KMS-11 (cell line): ENCODE results near the gene HIVEP1.

Experiments used
- H2AFZ ChIP-seq: fragments of 200-600 bp; sonication (generic); 2 replicates; pipeline ENCODE4 v1.6.1; 2016; ENCODE audit warnings: antibody characterized with exemption, mixed run types, low read depth
- H3K27ac ChIP-seq: fragments of 200-600 bp; sonication (generic); 2 replicates; pipeline ENCODE4 v1.6.1; 2016; ENCODE audit warnings: mild to moderate bottlenecking, mixed run types
- H3K27me3 ChIP-seq: fragments of 200-600 bp; sonication (generic); 2 replicates; pipeline ENCODE4 v1.6.1; 2017; ENCODE audit warnings: mild to moderate bottlenecking, low read depth, mixed run types, moderate library complexity; ENCODE audit not compliant: insufficient read depth
- H3K36me3 ChIP-seq: fragments of 200-600 bp; sonication (generic); 2 replicates; pipeline ENCODE4 v1.6.1; 2017; ENCODE audit warnings: mild to moderate bottlenecking, mixed run types; ENCODE audit not compliant: insufficient read depth
- H3K4me1 ChIP-seq: fragments of 200-600 bp; sonication (generic); 2 replicates; pipeline ENCODE4 v1.6.1; 2016; ENCODE audit warnings: mild to moderate bottlenecking, low read depth, mixed run types; ENCODE audit not compliant: poor library complexity, severe bottlenecking
- H3K4me2 ChIP-seq: fragments of 200-600 bp; sonication (generic); 2 replicates; pipeline ENCODE4 v1.7.0; 2016; ENCODE audit warnings: mild to moderate bottlenecking, mixed run types
- H3K4me3 ChIP-seq: fragments of 200-600 bp; sonication (generic); IDR thresholded peaks from 2 replicates; pipeline ENCODE4 v1.6.1; 2017; ENCODE audit warnings: low read depth, low read length, mixed read lengths; ENCODE audit not compliant: insufficient read depth
- H3K79me2 ChIP-seq: fragments of 200-600 bp; sonication (generic); 2 replicates; pipeline ENCODE4 v1.6.1; 2016; ENCODE audit warnings: low read depth, mixed run types; ENCODE audit not compliant: insufficient read depth
- H3K9ac ChIP-seq: fragments of 200-600 bp; sonication (generic); 2 replicates; pipeline ENCODE4 v1.6.1; 2016; ENCODE audit warnings: mild to moderate bottlenecking, mixed run types
- H4K20me1 ChIP-seq: fragments of 200-600 bp; sonication (generic); 2 replicates; pipeline ENCODE4 v1.6.1; 2016; ENCODE audit warnings: mild to moderate bottlenecking, mixed run types; ENCODE audit not compliant: insufficient read depth
- CTCF ChIP-seq: fragments of 200-600 bp; sonication (generic); conservative IDR thresholded peaks from 2 replicates; pipeline ENCODE4 v1.6.1; 2017; ENCODE audit warnings: low read depth, mild to moderate bottlenecking, antibody characterized with exemption, low read length, moderate library complexity, mixed read lengths

The HIVEP1 gene

GRCh38 chr6:11978169-11978987 lies 33.7 kb upstream of the HIVEP1 start:
- no peaks in the 10 kb centered on the region for H3K27me3 ChIP-seq
- no peak for TF ChIP-seq CTCF
- H3K79me2 ChIP-seq: no peaks in the 10 kb centered on the region
- no peak overlapping the region for H3K4me2 ChIP-seq
- H2AFZ ChIP-seq: no peak overlapping the region
- H3K27ac ChIP-seq: no peak overlapping the region
- H3K4me1 ChIP-seq: no peaks in the 10 kb centered on the region
- H4K20me1 ChIP-seq: no peaks in the 10 kb centered on the region
- H3K4me3 ChIP-seq: no peak overlapping the region
- no peak overlapping the region for H3K9ac ChIP-seq
- no peaks in the 10 kb centered on the region for H3K36me3 ChIP-seq

- Histone ChIP-seq H3K4me1 (no peaks in the 10 kb centered on the region), H2AFZ (no peak overlapping the region), H4K20me1 (no peaks in the 10 kb centered on the region), H3K79me2 (no peaks in the 10 kb centered on the region), H3K36me3 (no peaks in the 10 kb centered on the region), H3K4me3 (no peak overlapping the region), H3K4me2 (no peak overlapping the region), H3K27ac (no peak overlapping the region), H3K27me3 (no peaks in the 10 kb centered on the region), H3K9ac (no peak overlapping the region)
- TF ChIP-seq CTCF: no peak
Measured at GRCh38 chr6:11979866-11980265, 32.2 kb upstream of the HIVEP1 start.

GRCh38 chr6:11983306-11983705 lies 28.8 kb upstream of the HIVEP1 start:
- Histone ChIP-seq H3K27ac (no peak overlapping the region), H3K4me1 (no peaks in the 10 kb centered on the region), H3K27me3 (no peaks in the 10 kb centered on the region), H3K4me3 (no peak overlapping the region), H3K79me2 (no peaks in the 10 kb centered on the region), H3K4me2 (no peak overlapping the region), H3K9ac (no peak overlapping the region), H3K36me3 (no peaks in the 10 kb centered on the region), H2AFZ (no peak overlapping the region), H4K20me1 (no peaks in the 10 kb centered on the region)
- no peak for TF ChIP-seq CTCF

- no peak for TF ChIP-seq CTCF
- H4K20me1 ChIP-seq: no peaks in the 10 kb centered on the region
- H3K36me3 ChIP-seq: no peaks in the 10 kb centered on the region
- H3K4me1 ChIP-seq: no peaks in the 10 kb centered on the region
- no peak overlapping the region for H3K9ac ChIP-seq
- no peak overlapping the region for H3K27ac ChIP-seq
- H3K4me3 ChIP-seq: no peak overlapping the region
- H3K27me3 ChIP-seq: no peaks in the 10 kb centered on the region
- no peak overlapping the region for H2AFZ ChIP-seq
- H3K4me2 ChIP-seq: no peak overlapping the region
- no peaks in the 10 kb centered on the region for H3K79me2 ChIP-seq
Measured at GRCh38 chr6:11987386-11987785, 24.7 kb upstream of the HIVEP1 start.
